Mesenteric fat pad (tissue), 1 donor: Measurements from ENCODE around the gene SNX3. TPM values are rescaled to one million over a fixed set of nuclear protein-coding genes. Genes with fewer than 3 reads are reported as not detected.

Experiments used
- DNase-seq: peaks from one replicate; pipeline ENCODE4 v3.0.0-alpha.2; 2020; ENCODE audit warnings: low spot score
- total RNA-seq: library from RNA; stranded (reverse); fragmentation: NEBNext Ultra II Directional; extraction: Animal tissue kit (Norgen Biotek cat#: 25700); gene quantifications from one replicate; pipeline ENCODE4 v1.2.1, GENCODE V29; 2021
- donor health status: DM: yes; HTN: yes; CAD: no.

The SNX3 gene
- total RNA-seq, 1 donor from 2014 or later, result 235 TPM

- DNase-seq, result no peak
Observed at GRCh38 chr6:108207013-108207412, 53.8 kb downstream of the SNX3 start.

- no peak for DNase-seq
Observed at GRCh38 chr6:108203189-108204112, 57.4 kb downstream of the SNX3 start.

GRCh38 chr6:108200631-108201030 is 60.2 kb downstream of the SNX3 start:
- DNase-seq, result no peak

GRCh38 chr6:108200186-108200585 is 60.7 kb downstream of the SNX3 start:
- no peak for DNase-seq

- DNase-seq, result no peak
Observed at GRCh38 chr6:108198761-108199498, 61.9 kb downstream of the SNX3 start.

- DNase-seq, result no peak
Observed at GRCh38 chr6:108195209-108195608, 65.6 kb downstream of the SNX3 start.

GRCh38 chr6:108194503-108194902 is 66.3 kb downstream of the SNX3 start:
- no peak for DNase-seq

- DNase-seq, result no peak
Observed at GRCh38 chr6:108193835-108194234, 67.0 kb downstream of the SNX3 start.

- DNase-seq, result no peak
Observed at GRCh38 chr6:108193131-108193530, 67.7 kb downstream of the SNX3 start.

- DNase-seq, result peak; percentile 49
Observed at GRCh38 chr6:108187519-108187918, 73.3 kb downstream of the SNX3 start.

- no peak for DNase-seq
Observed at GRCh38 chr6:108186226-108186625, 74.6 kb downstream of the SNX3 start.

GRCh38 chr6:108180776-108181175 is 80.1 kb downstream of the SNX3 start:
- DNase-seq, result no peak

GRCh38 chr6:108180266-108180665 is 80.6 kb downstream of the SNX3 start:
- DNase-seq, result no peak

GRCh38 chr6:108179741-108180140 is 81.1 kb downstream of the SNX3 start:
- peak; percentile 12 for DNase-seq

GRCh38 chr6:108176281-108177089 is 84.4 kb downstream of the SNX3 start:
- DNase-seq, result no peak

GRCh38 chr6:108175592-108176279 is 85.1 kb downstream of the SNX3 start:
- no peak for DNase-seq

- no peak for DNase-seq
Observed at GRCh38 chr6:108175176-108175591, 85.7 kb downstream of the SNX3 start.

GRCh38 chr6:108174371-108175175 is 86.3 kb downstream of the SNX3 start:
- DNase-seq, result no peak

GRCh38 chr6:108171918-108172516 is 88.8 kb downstream of the SNX3 start:
- no peak for DNase-seq
